Measurements from ENCODE around the gene PLCL1. TPM values are rescaled to one million over a fixed set of nuclear protein-coding genes. Genes with fewer than 3 reads are reported as not detected.

Gene PLCL1
- total RNA-seq, 1 experiment from 2014 or later: 0.07 TPM

DNA sequence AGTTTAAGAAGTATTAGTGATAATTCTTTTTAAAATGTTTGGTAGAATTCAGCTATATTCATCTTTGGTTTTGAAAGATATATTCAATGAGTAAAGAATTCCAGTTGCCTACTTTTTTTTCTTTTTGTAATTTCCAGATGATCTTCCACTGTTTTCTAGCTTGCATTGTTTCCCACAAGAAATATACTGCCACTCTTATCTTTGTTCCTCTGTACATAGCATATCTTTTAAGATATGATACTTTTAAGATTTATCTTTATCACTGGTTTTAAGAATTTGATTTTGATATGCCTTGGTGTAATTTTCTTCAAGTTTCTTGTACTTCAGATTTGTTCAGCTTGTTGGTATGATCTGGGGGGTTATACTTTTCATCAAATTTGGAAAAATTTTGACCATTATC is 374.4 kb downstream of the PLCL1 start:
- Mint-ChIP-seq H3K27me3 (ENCODE audit: low read depth) (no peaks in the 10 kb centered on the region), H3K4me1 (no peaks in the 10 kb centered on the region), H3K9me3 (peaks cover 43% of the 10 kb centered on the region), H3K36me3 (peaks cover 3% of the 10 kb centered on the region; the same call in 1 of the 2 replicates), H3K27ac (no peak overlapping the region), H3K4me3 (no peak overlapping the region)
- POLR2A ChIA-PET: no interaction called here
- CTCF ChIA-PET: no interaction called here
- ATAC-seq (no peak), DNase-seq (ENCODE audit: low spot score) (no peak)
- peak; percentile 83; the same call in 1 of the 2 replicates for TF ChIP-seq ZNF317 (CRISPR knock-in tag; IDR thresholded peaks at IDR 0.05; ENCODE audit: borderline replicate concordance, low read depth)
- TF ChIP-seq HMGA2 (CRISPR knock-in tag; IDR thresholded peaks at IDR 0.05): no peak

DNA sequence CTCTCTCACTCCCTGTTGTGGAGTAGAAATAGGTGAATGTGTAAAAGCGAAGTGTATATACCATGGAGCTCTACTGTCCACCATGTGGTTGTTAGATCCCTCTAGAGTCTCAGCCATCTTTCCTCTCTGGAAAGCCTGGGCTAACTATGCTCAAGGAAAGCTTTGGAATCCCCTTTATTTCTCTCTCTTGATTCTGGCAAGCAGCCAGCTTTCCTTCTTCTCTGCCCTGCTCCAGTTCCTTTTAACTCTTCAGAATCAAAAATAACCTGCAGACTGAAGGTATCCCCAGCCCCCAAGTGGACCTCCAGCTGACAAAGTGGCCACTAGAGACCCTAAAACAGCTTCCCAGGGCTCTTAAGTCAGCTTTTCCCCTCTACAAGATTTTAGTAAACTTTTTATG is 381.9 kb downstream of the PLCL1 start:
- ATAC-seq (no peak), DNase-seq (ENCODE audit: low spot score) (no peak)
- Mint-ChIP-seq H3K27ac (no peak overlapping the region), H3K36me3 (no peaks in the 10 kb centered on the region), H3K4me1 (no peaks in the 10 kb centered on the region), H3K9me3 (0 out of 2 replicates have a peak, but pooled peaks cover 13% of the 10 kb centered on the region), H3K27me3 (ENCODE audit: low read depth) (no peaks in the 10 kb centered on the region), H3K4me3 (no peak overlapping the region)
- TF ChIP-seq JUN (CRISPR knock-in tag; IDR thresholded peaks at IDR 0.05): no peak
- no peak for TF ChIP-seq CBFB (CRISPR knock-in tag; IDR thresholded peaks at IDR 0.05; ENCODE audit: low read depth)
- TF ChIP-seq, protein P1, sequence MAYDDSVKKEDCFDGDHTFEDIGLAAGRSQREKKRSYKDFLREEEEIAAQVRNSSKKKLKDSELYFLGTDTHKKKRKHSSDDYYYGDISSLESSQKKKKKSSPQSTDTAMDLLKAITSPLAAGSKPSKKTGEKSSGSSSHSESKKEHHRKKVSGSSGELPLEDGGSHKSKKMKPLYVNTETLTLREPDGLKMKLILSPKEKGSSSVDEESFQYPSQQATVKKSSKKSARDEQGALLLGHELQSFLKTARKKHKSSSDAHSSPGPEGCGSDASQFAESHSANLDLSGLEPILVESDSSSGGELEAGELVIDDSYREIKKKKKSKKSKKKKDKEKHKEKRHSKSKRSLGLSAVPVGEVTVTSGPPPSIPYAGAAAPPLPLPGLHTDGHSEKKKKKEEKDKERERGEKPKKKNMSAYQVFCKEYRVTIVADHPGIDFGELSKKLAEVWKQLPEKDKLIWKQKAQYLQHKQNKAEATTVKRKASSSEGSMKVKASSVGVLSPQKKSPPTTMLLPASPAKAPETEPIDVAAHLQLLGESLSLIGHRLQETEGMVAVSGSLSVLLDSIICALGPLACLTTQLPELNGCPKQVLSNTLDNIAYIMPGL (CRISPR knock-in tag; IDR thresholded peaks at IDR 0.05): no peak
- TF ChIP-seq OVOL2 (CRISPR knock-in tag; IDR thresholded peaks at IDR 0.05; ENCODE audit: borderline replicate concordance): no peak
- no peak for TF ChIP-seq RELA (CRISPR knock-in tag; IDR thresholded peaks at IDR 0.05; ENCODE audit: borderline replicate concordance)
- TF ChIP-seq ZNF416 (CRISPR knock-in tag; IDR thresholded peaks at IDR 0.05): no peak
- TF ChIP-seq FOXJ3 (CRISPR knock-in tag; IDR thresholded peaks at IDR 0.05; ENCODE audit: borderline replicate concordance): no peak
- TF ChIP-seq TEAD1 (CRISPR knock-in tag; IDR thresholded peaks at IDR 0.05): no peak
- TF ChIP-seq ZBTB21 (CRISPR knock-in tag; IDR thresholded peaks at IDR 0.05; ENCODE audit: borderline replicate concordance): no peak
- ChIA-PET CTCF (no interaction called here), POLR2A (no interaction called here)

DNA sequence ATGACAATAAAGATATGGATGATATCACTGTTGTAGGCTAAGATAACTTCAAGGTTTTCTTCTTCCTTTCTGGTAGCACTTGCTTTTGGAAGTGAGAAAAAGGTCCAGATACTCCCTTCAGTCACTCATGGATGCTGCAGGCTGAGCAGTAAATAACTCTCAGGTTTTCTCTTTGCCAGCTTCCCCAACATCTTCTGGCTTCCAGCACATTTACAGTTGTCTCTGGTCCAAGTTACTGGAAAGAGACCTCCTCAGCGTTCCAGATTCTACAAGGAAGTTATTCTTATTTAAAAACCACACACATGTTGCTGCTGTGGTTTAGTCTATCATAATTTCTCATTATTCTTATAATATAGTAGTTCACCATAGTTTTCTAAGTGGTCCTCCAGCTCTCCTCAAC is 383.4 kb downstream of the PLCL1 start:
- Mint-ChIP-seq H3K27ac (no peak overlapping the region), H3K27me3 (ENCODE audit: low read depth) (no peaks in the 10 kb centered on the region), H3K4me1 (no peaks in the 10 kb centered on the region), H3K36me3 (no peaks in the 10 kb centered on the region), H3K4me3 (no peak overlapping the region), H3K9me3 (0 out of 2 replicates have a peak, but pooled peaks cover 13% of the 10 kb centered on the region)
- TF ChIP-seq SMAD3 (CRISPR knock-in tag; IDR thresholded peaks at IDR 0.05; ENCODE audit: borderline replicate concordance) (no peak), ZNF138 (CRISPR knock-in tag; conservative IDR thresholded peaks at IDR 0.05) (no peak), TP53 (CRISPR knock-in tag; IDR thresholded peaks at IDR 0.05) (no peak), ZNF232 (CRISPR knock-in tag; IDR thresholded peaks at IDR 0.05) (no peak), ELF4 (CRISPR knock-in tag; IDR thresholded peaks at IDR 0.05; ENCODE audit: low read depth) (no peak), NR2C2 (CRISPR knock-in tag; IDR thresholded peaks at IDR 0.05) (no peak), EMX1 (CRISPR knock-in tag; IDR thresholded peaks at IDR 0.05) (no peak), FOXJ3 (CRISPR knock-in tag; IDR thresholded peaks at IDR 0.05; ENCODE audit: borderline replicate concordance) (no peak), TEAD1 (CRISPR knock-in tag; IDR thresholded peaks at IDR 0.05) (no peak)
- TF ChIP-seq, protein P2, sequence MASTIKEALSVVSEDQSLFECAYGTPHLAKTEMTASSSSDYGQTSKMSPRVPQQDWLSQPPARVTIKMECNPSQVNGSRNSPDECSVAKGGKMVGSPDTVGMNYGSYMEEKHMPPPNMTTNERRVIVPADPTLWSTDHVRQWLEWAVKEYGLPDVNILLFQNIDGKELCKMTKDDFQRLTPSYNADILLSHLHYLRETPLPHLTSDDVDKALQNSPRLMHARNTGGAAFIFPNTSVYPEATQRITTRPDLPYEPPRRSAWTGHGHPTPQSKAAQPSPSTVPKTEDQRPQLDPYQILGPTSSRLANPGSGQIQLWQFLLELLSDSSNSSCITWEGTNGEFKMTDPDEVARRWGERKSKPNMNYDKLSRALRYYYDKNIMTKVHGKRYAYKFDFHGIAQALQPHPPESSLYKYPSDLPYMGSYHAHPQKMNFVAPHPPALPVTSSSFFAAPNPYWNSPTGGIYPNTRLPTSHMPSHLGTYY (CRISPR knock-in tag; IDR thresholded peaks at IDR 0.05): no peak
- ChIA-PET CTCF (no interaction called here), POLR2A (no interaction called here)
- DNase-seq (ENCODE audit: low spot score): no peak
- ATAC-seq: no peak

DNA sequence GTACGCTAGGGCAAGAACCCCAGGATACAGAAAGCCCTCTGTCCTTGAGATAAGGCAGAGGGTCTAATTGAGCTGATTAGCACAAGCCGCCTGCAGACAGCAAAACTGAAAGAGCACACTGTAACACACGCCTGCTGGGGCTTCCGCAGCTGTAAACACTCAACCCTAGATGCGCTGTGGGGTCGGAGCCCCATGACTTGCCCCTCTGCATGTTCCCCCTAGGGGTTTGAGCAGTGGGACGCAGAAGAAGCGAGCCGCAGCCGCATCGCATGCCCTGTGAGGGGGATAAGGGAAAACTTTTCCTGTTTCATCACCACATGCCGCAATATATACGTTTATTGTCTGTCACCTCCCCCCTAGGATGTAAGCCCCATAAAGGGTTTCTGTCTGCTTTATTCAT is 384.6 kb downstream of the PLCL1 start:
- Mint-ChIP-seq H3K27me3 (ENCODE audit: low read depth) (no peaks in the 10 kb centered on the region), H3K4me3 (no peak overlapping the region), H3K4me1 (no peaks in the 10 kb centered on the region), H3K27ac (no peak overlapping the region), H3K9me3 (peaks cover 9% of the 10 kb centered on the region; the same call in 1 of the 2 replicates), H3K36me3 (no peaks in the 10 kb centered on the region)
- CTCF ChIA-PET: no interaction called here
- ATAC-seq: peak; percentile 38
- POLR2A ChIA-PET: no interaction called here
- no peak for DNase-seq (ENCODE audit: low spot score)
- TF ChIP-seq IRF2 (CRISPR knock-in tag; IDR thresholded peaks at IDR 0.05; ENCODE audit: borderline replicate concordance, low read depth): no peak
- TF ChIP-seq, protein P3, sequence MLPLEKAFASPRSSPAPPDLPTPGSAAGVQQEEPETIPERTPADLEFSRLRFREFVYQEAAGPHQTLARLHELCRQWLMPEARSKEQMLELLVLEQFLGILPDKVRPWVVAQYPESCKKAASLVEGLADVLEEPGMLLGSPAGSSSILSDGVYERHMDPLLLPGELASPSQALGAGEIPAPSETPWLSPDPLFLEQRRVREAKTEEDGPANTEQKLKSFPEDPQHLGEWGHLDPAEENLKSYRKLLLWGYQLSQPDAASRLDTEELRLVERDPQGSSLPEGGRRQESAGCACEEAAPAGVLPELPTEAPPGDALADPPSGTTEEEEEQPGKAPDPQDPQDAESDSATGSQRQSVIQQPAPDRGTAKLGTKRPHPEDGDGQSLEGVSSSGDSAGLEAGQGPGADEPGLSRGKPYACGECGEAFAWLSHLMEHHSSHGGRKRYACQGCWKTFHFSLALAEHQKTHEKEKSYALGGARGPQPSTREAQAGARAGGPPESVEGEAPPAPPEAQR (CRISPR knock-in tag; IDR thresholded peaks at IDR 0.05): no peak
- no peak for TF ChIP-seq ZNF138 (CRISPR knock-in tag; conservative IDR thresholded peaks at IDR 0.05)
- TF ChIP-seq FOXP1 (CRISPR knock-in tag; IDR thresholded peaks at IDR 0.05; ENCODE audit: borderline replicate concordance): no peak
- TF ChIP-seq NR1H2 (CRISPR knock-in tag; IDR thresholded peaks at IDR 0.05): no peak
- TF ChIP-seq MYBL2 (CRISPR knock-in tag; IDR thresholded peaks at IDR 0.05): no peak
- TF ChIP-seq CBFB (CRISPR knock-in tag; IDR thresholded peaks at IDR 0.05; ENCODE audit: low read depth): no peak
- TF ChIP-seq ESRRA (CRISPR knock-in tag; IDR thresholded peaks at IDR 0.05; ENCODE audit: borderline replicate concordance): no peak
- no peak for TF ChIP-seq ZNF416 (CRISPR knock-in tag; IDR thresholded peaks at IDR 0.05)

All from WTC11 (cell line).